Neuronal stem cell (in vitro differentiated cells): ENCODE data around the gene HSPA13.
A peak's percentile ranks its signal among the peaks of the same experiment; 100 is the strongest.

Experiments used
- DNase-seq: peaks from one replicate; pipeline ENCODE4 v3.0.0-alpha.2; 2013; ENCODE audit warnings: low spot score
- H2AFZ ChIP-seq: one replicate; pipeline ENCODE4 v1.6.1; 2013; ENCODE audit warnings: mild to moderate bottlenecking, low read length, inconsistent platforms
- H2AK5ac ChIP-seq: 2 replicates; pipeline ENCODE4 v1.6.1; 2013; ENCODE audit warnings: low read depth, mild to moderate bottlenecking, inconsistent platforms, low read length, moderate library complexity, mixed read lengths
- H2BK120ac ChIP-seq: 2 replicates; pipeline ENCODE4 v1.6.1; 2013; ENCODE audit warnings: low read depth, mild to moderate bottlenecking, inconsistent platforms, low read length, moderate library complexity, mixed read lengths
- H2BK12ac ChIP-seq: one replicate; pipeline ENCODE4 v1.6.1; 2013; ENCODE audit warnings: low read length, inconsistent platforms
- H2BK15ac ChIP-seq: 2 replicates; pipeline ENCODE4 v1.6.1; 2013; ENCODE audit warnings: mild to moderate bottlenecking, low read length, inconsistent platforms, mixed read lengths
- H2BK5ac ChIP-seq: one replicate; pipeline ENCODE4 v1.6.1; 2013; ENCODE audit warnings: inconsistent platforms, mild to moderate bottlenecking, low read length, moderate library complexity
- H3K14ac ChIP-seq: one replicate; pipeline ENCODE4 v1.6.1; 2013; ENCODE audit warnings: low read length, inconsistent platforms
- H3K18ac ChIP-seq: 2 replicates; pipeline ENCODE4 v1.6.1; 2013; ENCODE audit warnings: low read length, inconsistent platforms
- H3K23ac ChIP-seq: 2 replicates; pipeline ENCODE4 v1.6.1; 2013; ENCODE audit warnings: low read depth, mild to moderate bottlenecking, mixed read lengths, low read length, inconsistent platforms; ENCODE audit not compliant: poor library complexity
- H3K27ac ChIP-seq: replicated peaks from 3 replicates; pipeline ENCODE4 v1.5.1; 2013; ENCODE audit warnings: low read length, inconsistent platforms
- H3K27me3 ChIP-seq, 3 experiments: 2 replicates each; pipeline ENCODE4 v1.6.1; 2013; ENCODE audit warnings: low read length in 3 of 3, mild to moderate bottlenecking in 2 of 3, inconsistent platforms in 1 of 3, low read depth in 1 of 3, mixed read lengths in 1 of 3, moderate library complexity in 1 of 3; ENCODE audit not compliant: control insufficient read depth in 3 of 3, insufficient read depth in 3 of 3
- H3K36me3 ChIP-seq, 2 donors: replicated peaks in 1 of 2; 2 replicates each; pipeline ENCODE4 v1.6.1; 2013; ENCODE audit warnings: low read length in 2 of 2; ENCODE audit not compliant: control insufficient read depth in 2 of 2, insufficient read depth in 2 of 2
- H3K4ac ChIP-seq: 2 replicates; pipeline ENCODE4 v1.6.1; 2013; ENCODE audit warnings: inconsistent platforms, mild to moderate bottlenecking, low read length, moderate library complexity
- H3K4me1 ChIP-seq, 2 donors: 1 replicate in 1 of 2; 2 replicates in 1 of 2; pipeline ENCODE4 v1.6.1; 2013; ENCODE audit warnings: low read length in 2 of 2, low read depth in 1 of 2; ENCODE audit not compliant: control insufficient read depth in 2 of 2, insufficient read depth in 1 of 2
- H3K4me2 ChIP-seq: one replicate; pipeline ENCODE4 v1.6.1; 2013; ENCODE audit warnings: mild to moderate bottlenecking, low read length, inconsistent platforms; ENCODE audit not compliant: insufficient read depth, poor library complexity, severe bottlenecking
- H3K4me3 ChIP-seq, 2 donors: 2 replicates each; pipeline ENCODE4 v1.5.1; 2013; ENCODE audit warnings: low read length in 2 of 2, mild to moderate bottlenecking in 2 of 2, inconsistent platforms in 1 of 2, moderate library complexity in 1 of 2
- H3K79me1 ChIP-seq: one replicate; pipeline ENCODE4 v1.6.1; 2013; ENCODE audit warnings: low read depth, mild to moderate bottlenecking, inconsistent platforms, low read length, moderate library complexity
- H3K9ac ChIP-seq: one replicate; pipeline ENCODE4 v1.6.1; 2013; ENCODE audit warnings: mild to moderate bottlenecking, low read depth, low read length, inconsistent platforms; ENCODE audit not compliant: poor library complexity
- H3K9me3 ChIP-seq, 2 donors: replicated peaks in 1 of 2; 2 replicates each; pipeline versions ENCODE3 to v1.6.1; 2013; ENCODE audit warnings: low read length in 2 of 2, mild to moderate bottlenecking in 2 of 2, inconsistent platforms in 1 of 2, low read depth in 1 of 2, mixed read lengths in 1 of 2, moderate library complexity in 1 of 2; ENCODE audit not compliant: control insufficient read depth in 2 of 2, insufficient read depth in 1 of 2
- H4K8ac ChIP-seq: one replicate; pipeline ENCODE4 v1.6.1; 2013; ENCODE audit warnings: low read depth, mild to moderate bottlenecking, inconsistent platforms, low read length, moderate library complexity
- H4K91ac ChIP-seq: one replicate; pipeline ENCODE4 v1.6.1; 2013; ENCODE audit warnings: low read length, low read depth, mild to moderate bottlenecking, inconsistent platforms; ENCODE audit not compliant: poor library complexity
- WGBS, 2 donors: extraction: QIAGEN DNeasy Blood & Tissue Kit; methylation state at CpG; one replicate each; pipeline ENCODE4 v1.1.7; 2013; ENCODE audit warnings: missing lambda C conversion rate in 2 of 2, mixed read lengths in 1 of 2; ENCODE audit not compliant: insufficient read length in 2 of 2, insufficient replicate concordance in 1 of 2; ENCODE audit errors: extremely low coverage in 2 of 2; 5-methylcytosine and 5-hydroxymethylcytosine counted together

HSPA13 gene

DNA sequence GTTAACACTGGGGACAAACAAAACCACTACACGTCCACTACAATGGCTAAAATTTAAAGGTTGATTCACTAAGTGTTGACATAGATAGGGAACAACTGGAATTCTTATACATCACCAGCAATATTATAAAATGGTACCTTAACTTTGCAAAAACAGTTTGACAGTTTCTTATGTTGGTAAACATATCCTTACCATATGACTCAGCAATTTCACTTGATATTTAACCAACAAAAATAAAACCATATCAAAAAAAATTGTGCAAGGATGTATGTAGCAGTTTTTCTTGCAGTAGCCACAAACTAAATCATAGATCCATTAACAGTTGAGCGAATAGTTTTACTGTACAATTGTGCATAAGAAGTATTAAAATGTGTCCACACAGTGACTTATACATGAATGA is 5.3 kb upstream of the HSPA13 start:
- H3K23ac ChIP-seq, result no peak overlapping the region
- H2BK120ac ChIP-seq, result no peak overlapping the region
- H3K4ac ChIP-seq, result no peak overlapping the region
- no peaks in the 10 kb centered on the region for H3K79me1 ChIP-seq
- H3K27me3 ChIP-seq, result no peaks in the 10 kb centered on the region
- H3K18ac ChIP-seq, result no peak overlapping the region
- WGBS, 2 donors, result no CpG with 5 or more reads among the region's 2 CpGs
- no peak overlapping the region for H2AK5ac ChIP-seq
- no peak overlapping the region for H4K91ac ChIP-seq
- no peak for DNase-seq
- no peak overlapping the region for H2AFZ ChIP-seq
- no peak overlapping the region for H3K4me3 ChIP-seq
- peaks cover 0 to 6% of the 10 kb centered on the region in 2 donors for H3K4me1 ChIP-seq
- H4K8ac ChIP-seq, result no peak overlapping the region
- H3K4me2 ChIP-seq, result no peak overlapping the region
- H2BK15ac ChIP-seq, result no peak overlapping the region
- H3K27ac ChIP-seq, result no peak overlapping the region
- no peaks in the 10 kb centered on the region for H3K36me3 ChIP-seq
- H2BK5ac ChIP-seq, result no peak overlapping the region
- no peaks in the 10 kb centered on the region for H3K9me3 ChIP-seq
- no peak overlapping the region for H3K9ac ChIP-seq
- no peak overlapping the region for H3K14ac ChIP-seq
- H2BK12ac ChIP-seq, result no peak overlapping the region

DNA sequence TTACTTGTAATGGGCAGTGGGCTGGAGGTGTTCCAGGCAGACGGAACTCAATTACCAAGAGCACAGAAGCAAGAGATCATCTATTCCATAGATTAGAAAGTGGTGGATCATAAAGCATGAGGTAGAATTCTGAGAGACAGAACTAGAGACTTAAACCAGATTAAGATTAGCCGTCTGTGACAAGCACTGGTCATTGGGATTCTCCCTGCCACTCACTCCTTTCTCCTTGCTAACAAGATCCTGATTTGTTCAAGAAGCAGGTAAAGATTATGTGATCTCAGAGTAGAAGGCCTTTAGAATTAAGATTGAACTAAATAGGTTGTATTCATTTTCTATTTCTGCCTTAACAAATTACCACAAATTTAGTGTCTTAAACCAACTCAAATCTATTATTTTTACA is 1.5 kb upstream of the HSPA13 start:
- no peak overlapping the region for H3K4me2 ChIP-seq
- no peaks in the 10 kb centered on the region for H3K27me3 ChIP-seq
- H3K18ac ChIP-seq, result no peak overlapping the region
- H2BK15ac ChIP-seq, result no peak overlapping the region
- H2AK5ac ChIP-seq, result no peak overlapping the region
- no peaks in the 10 kb centered on the region for H3K9me3 ChIP-seq
- H3K9ac ChIP-seq, result no peak overlapping the region
- no CpG with 5 or more reads among the region's 2 CpGs for WGBS, 2 donors
- H3K23ac ChIP-seq, result no peak overlapping the region
- H2BK120ac ChIP-seq, result no peak overlapping the region
- H3K14ac ChIP-seq, result no peak overlapping the region
- H2BK5ac ChIP-seq, result no peak overlapping the region
- H3K27ac ChIP-seq, result no peak overlapping the region
- peaks cover 1 to 12% of the 10 kb centered on the region in 2 donors for H3K36me3 ChIP-seq
- H3K4ac ChIP-seq, result no peak overlapping the region
- no peak overlapping the region for H2BK12ac ChIP-seq
- H4K8ac ChIP-seq, result no peak overlapping the region
- no peak overlapping the region for H3K4me3 ChIP-seq
- peaks cover 0 to 15% of the 10 kb centered on the region in 2 donors for H3K4me1 ChIP-seq
- H4K91ac ChIP-seq, result no peak overlapping the region
- H2AFZ ChIP-seq, result peak overlapping the region; percentile 85
- no peaks in the 10 kb centered on the region for H3K79me1 ChIP-seq
- DNase-seq, result no peak

DNA sequence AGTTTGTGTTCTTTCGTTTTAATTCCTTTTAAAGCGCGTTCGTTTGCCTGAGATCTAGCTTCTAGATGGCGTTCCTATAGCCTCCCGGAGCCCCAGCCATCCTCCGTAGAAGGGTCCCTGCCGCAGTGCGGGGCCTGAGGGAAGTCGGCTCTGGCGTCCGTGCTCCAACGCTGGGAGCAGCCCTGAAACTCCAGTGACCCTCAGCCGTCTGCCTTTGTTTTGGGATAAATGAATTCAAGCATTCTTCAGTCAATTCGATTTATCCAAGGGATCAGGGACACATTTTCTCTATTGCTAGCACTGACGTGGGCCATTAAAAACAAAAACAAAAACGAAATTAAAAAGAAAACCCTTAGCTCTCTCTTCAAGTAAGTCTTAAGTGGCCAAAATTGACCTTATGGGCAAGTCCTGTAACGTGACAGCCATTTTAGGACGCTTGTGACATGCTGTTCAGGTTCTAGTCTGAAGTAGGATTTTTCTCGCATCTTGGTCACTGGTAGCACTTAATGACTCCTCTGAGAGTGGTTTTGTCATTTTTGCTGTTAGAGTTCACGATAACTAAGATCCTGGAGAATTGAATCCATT is 742 bp upstream of the HSPA13 start:
- Histone ChIP-seq H3K18ac (peak overlapping the region; percentile 83), H3K14ac (no peak overlapping the region), H3K79me1 (no peaks in the 10 kb centered on the region), H2BK120ac (no peak overlapping the region), H3K36me3 (peaks cover 1 to 20% of the 10 kb centered on the region in 2 donors), H3K9ac (peak overlapping the region; percentile 15), H2BK5ac (no peak overlapping the region), H3K27me3 (no peaks in the 10 kb centered on the region), H4K91ac (no peak overlapping the region), H2BK12ac (no peak overlapping the region), H3K4me1 (peaks cover 0 to 15% of the 10 kb centered on the region in 2 donors), H3K4ac (no peak overlapping the region), H2AFZ (peak overlapping the region; percentile 85), H3K4me2 (peak overlapping the region; percentile 54), H3K4me3 (peak overlapping the region; percentile 64 to 83), H2AK5ac (no peak overlapping the region), H3K9me3 (no peaks in the 10 kb centered on the region), H3K27ac (peak overlapping the region; percentile 83), H2BK15ac (no peak overlapping the region), H4K8ac (no peak overlapping the region), H3K23ac (no peak overlapping the region)
- DNase-seq, result peak; percentile 3
- WGBS, 2 donors, result no CpG with 5 or more reads among the region's 21 CpGs

DNA sequence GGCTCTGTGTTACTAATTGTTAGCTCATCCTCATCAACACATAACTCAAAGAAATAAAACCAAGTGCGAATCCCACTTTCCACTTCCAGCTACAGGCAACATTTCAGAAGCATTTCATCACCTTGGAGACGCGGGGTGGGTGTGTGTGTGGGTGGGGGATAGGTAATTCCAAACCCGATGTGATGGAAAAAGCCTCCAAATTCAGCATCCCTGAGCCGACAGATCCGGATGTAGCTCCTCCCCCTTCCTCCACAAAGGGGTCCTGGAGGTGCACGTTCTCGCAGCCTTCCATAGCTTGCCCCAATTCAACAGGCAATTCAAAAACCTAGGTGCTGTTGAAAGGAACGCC is 486 bp downstream of the HSPA13 start:
- Histone ChIP-seq H3K36me3 (peaks cover 8 to 32% of the 10 kb centered on the region in 2 donors), H3K4me3 (peak overlapping the region; percentile 92 to 97), H2BK12ac (no peak overlapping the region), H2AFZ (peak overlapping the region; percentile 95), H3K9me3 (no peaks in the 10 kb centered on the region), H3K23ac (no peak overlapping the region), H2AK5ac (no peak overlapping the region), H3K27me3 (no peaks in the 10 kb centered on the region), H3K14ac (no peak overlapping the region), H3K79me1 (no peaks in the 10 kb centered on the region), H2BK15ac (no peak overlapping the region), H3K18ac (peak overlapping the region; percentile 20), H2BK120ac (no peak overlapping the region), H3K4me2 (peak overlapping the region; percentile 52), H4K91ac (no peak overlapping the region), H3K27ac (peak overlapping the region; percentile 64), H4K8ac (no peak overlapping the region), H3K4ac (no peak overlapping the region), H2BK5ac (peak overlapping the region; percentile 4), H3K4me1 (peaks cover 0 to 15% of the 10 kb centered on the region in 2 donors), H3K9ac (peak overlapping the region; percentile 14)
- no CpG with 5 or more reads among the region's 9 CpGs for WGBS, 2 donors
- DNase-seq, result no peak
